ENCODE data around the gene FAM222B. TPM values are rescaled to one million over a fixed set of nuclear protein-coding genes. Genes with fewer than 3 reads are reported as not detected.
A peak's percentile ranks its signal among the peaks of the same experiment; 100 is the strongest.

Gene FAM222B
- polyA plus RNA-seq, 2 of the 4 experiments (the other 2 are of a cell fraction): 10.7 to 15.6 TPM

DNA sequence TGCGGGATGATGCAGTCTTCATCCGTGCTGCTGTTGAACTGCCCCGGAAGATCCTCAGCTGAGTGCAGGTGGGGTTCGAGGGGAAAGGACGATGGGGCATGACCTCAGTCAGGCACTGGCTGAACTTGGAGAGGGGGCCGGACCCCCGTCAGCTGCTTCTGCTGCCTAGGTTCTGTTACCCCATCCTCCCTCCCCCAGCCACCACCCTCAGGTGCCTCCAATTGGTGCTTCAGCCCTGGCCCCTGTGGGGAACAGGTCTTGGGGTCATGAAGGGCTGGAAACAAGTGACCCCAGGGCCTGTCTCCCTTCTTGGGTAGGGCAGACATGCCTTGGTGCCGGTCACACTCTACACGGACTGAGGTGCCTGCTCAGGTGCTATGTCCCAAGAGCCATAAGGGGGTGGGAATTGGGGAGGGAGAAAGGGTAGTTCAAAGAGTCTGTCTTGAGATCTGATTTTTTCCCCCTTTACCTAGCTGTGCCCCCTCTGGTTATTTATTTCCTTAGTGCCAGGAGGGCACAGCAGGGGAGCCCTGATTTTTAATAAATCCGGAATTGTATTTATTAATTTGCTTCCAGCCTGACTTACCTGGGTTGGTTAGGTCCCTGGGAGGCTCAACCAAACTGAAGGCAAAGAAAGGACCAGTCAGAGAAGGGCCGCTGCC, 92.9 kb downstream of the FAM222B start:
- ATAC-seq (peak in 1 of 2 experiments; percentile 0; a peak in 3 of 6 replicates), FAIRE-seq (no peak), DNase-seq (ENCODE audit: low read depth in 1 of 2, low spot score in 1 of 2) (no peak)
- no peak overlapping the region for H3K4me3 ChIP-seq
- H3K4me2 ChIP-seq: peak overlapping the region; percentile 28; the same call in 2 of the 3 replicates
- ChIA-PET CTCF (interaction anchor here (0.6 to 22.6 kb wide), 47 partner anchors 9 to 209 kb away, joined by 3 to 977 read pairs (median 5); partner anchors contain the start of genes DHRS13, FLOT2, NEK8 and PROCA1), POLR2A (interaction anchor here (0.6 to 12.2 kb wide), 6 partner anchors 23 to 201 kb away, joined by 3 to 369 read pairs (median 4); partner anchors contain the start of genes NEK8, RPL23A and TLCD1)
- whole genome bisulfite sequencing (ENCODE audit: missing lambda C conversion rate): 56% methylated on average over 11 of the region's 11 CpGs
- H3K9me3 ChIP-seq: no peaks in the 10 kb centered on the region
- TF ChIP-seq TFCP2L1 (CRISPR knock-in tag; IDR thresholded peaks at IDR 0.05) (no peak), TP53 (CRISPR knock-in tag; IDR thresholded peaks at IDR 0.05) (peak; percentile 76; the same call in 1 of the 2 replicates), CBX2 (IDR thresholded peaks at IDR 0.05; ENCODE audit: borderline replicate concordance, low read depth) (no peak)
- TF ChIP-seq, protein P1, sequence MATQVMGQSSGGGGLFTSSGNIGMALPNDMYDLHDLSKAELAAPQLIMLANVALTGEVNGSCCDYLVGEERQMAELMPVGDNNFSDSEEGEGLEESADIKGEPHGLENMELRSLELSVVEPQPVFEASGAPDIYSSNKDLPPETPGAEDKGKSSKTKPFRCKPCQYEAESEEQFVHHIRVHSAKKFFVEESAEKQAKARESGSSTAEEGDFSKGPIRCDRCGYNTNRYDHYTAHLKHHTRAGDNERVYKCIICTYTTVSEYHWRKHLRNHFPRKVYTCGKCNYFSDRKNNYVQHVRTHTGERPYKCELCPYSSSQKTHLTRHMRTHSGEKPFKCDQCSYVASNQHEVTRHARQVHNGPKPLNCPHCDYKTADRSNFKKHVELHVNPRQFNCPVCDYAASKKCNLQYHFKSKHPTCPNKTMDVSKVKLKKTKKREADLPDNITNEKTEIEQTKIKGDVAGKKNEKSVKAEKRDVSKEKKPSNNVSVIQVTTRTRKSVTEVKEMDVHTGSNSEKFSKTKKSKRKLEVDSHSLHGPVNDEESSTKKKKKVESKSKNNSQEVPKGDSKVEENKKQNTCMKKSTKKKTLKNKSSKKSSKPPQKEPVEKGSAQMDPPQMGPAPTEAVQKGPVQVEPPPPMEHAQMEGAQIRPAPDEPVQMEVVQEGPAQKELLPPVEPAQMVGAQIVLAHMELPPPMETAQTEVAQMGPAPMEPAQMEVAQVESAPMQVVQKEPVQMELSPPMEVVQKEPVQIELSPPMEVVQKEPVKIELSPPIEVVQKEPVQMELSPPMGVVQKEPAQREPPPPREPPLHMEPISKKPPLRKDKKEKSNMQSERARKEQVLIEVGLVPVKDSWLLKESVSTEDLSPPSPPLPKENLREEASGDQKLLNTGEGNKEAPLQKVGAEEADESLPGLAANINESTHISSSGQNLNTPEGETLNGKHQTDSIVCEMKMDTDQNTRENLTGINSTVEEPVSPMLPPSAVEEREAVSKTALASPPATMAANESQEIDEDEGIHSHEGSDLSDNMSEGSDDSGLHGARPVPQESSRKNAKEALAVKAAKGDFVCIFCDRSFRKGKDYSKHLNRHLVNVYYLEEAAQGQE (IDR thresholded peaks at IDR 0.05): peak; percentile 9; the same call in 1 of the 2 replicates
- H3K27ac ChIP-seq: peak overlapping the region; percentile 10 to 15; a peak in 3 of 6 replicates
- H3K4me1 ChIP-seq: peaks cover 51% of the 10 kb centered on the region

DNA sequence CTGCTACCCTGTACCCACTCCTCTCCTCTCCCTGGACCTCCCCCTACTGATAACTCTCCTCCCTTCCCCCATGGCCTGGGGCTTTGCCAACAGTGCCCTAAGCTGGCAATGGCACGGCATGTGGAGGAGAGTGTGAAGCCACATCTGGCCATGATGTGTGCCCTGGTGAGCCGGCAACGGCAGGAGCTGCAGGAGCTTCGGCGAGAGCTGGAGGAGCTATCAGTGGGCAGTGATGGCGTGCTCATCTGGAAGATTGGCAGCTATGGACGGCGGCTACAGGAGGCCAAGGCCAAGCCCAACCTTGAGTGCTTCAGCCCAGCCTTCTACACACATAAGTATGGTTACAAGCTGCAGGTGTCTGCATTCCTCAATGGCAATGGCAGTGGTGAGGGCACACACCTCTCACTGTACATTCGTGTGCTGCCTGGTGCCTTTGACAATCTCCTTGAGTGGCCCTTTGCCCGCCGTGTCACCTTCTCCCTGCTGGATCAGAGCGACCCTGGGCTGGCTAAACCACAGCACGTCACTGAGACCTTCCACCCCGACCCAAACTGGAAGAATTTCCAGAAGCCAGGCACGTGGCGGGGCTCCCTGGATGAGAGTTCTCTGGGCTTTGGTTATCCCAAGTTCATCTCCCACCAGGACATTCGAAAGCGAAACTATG, 93.6 kb downstream of the FAM222B start:
- FAIRE-seq (no peak), ATAC-seq (no peak), DNase-seq (ENCODE audit: low read depth in 1 of 2, low spot score in 1 of 2) (peak in 1 of 2 experiments; percentile 41)
- peak overlapping the region in 1 of 2 experiments; percentile 99; a peak in 3 of 6 replicates for H3K27ac ChIP-seq
- ChIA-PET POLR2A (interaction anchor here (1.4 to 12.2 kb wide), 2 partner anchors 22 to 29 kb away, joined by 3 to 369 read pairs; partner anchors contain the start of genes NEK8, RPL23A and TLCD1), CTCF (interaction anchor here (0.7 to 22.6 kb wide), 21 partner anchors 8 to 210 kb away, joined by 3 to 977 read pairs (median 7); partner anchors contain the start of genes DHRS13, FLOT2, NEK8 and RPL23A)
- H3K4me1 ChIP-seq: peaks cover 51% of the 10 kb centered on the region
- no peak for TF ChIP-seq RARB (CRISPR knock-in tag; IDR thresholded peaks at IDR 0.05)
- no peak overlapping the region for H3K4me2 ChIP-seq
- WGBS (ENCODE audit: missing lambda C conversion rate): 85% methylated on average over 18 of the region's 18 CpGs
- H3K4me3 ChIP-seq: no peak overlapping the region
- no peaks in the 10 kb centered on the region for H3K9me3 ChIP-seq

DNA sequence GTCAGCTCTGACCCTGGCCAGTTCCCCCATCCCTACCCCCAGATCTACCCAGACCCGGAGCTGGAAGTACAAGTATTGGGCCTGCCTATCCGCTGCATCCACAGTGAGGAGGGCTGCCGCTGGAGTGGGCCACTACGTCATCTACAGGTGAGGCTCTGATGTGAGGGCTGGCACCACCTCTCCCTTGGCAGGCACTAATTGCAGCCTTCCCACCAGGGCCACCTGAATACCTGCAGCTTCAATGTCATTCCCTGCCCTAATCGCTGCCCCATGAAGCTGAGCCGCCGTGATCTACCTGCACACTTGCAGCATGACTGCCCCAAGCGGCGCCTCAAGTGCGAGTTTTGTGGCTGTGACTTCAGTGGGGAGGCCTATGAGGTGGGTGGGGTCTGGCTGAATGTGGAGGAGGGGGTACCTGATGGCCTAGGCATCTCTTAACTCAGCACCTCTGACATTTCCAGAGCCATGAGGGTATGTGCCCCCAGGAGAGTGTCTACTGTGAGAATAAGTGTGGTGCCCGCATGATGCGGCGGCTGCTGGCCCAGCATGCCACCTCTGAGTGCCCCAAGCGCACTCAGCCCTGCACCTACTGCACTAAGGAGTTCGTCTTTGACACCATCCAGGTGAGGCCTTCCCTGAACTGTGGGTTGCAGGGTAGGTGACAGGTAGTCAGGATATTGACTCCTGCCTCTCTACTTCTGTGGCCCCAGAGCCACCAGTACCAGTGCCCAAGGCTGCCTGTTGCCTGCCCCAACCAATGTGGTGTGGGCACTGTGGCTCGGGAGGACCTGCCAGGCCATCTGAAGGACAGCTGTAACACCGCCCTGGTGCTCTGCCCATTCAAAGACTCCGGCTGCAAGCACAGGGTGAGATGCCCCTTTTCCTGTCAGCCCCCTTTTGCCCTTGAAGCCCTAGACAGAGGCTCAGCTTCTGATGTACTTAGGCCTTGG, 94.5 kb downstream of the FAM222B start:
- H3K9me3 ChIP-seq: no peaks in the 10 kb centered on the region
- H3K4me2 ChIP-seq: no peak overlapping the region; the same call in 2 of the 3 replicates
- peaks cover 51% of the 10 kb centered on the region for H3K4me1 ChIP-seq
- H3K4me3 ChIP-seq: no peak overlapping the region
- ATAC-seq: no peak
- 95% methylated on average over 18 of the region's 18 CpGs for WGBS (ENCODE audit: missing lambda C conversion rate)
- ChIA-PET POLR2A (interaction anchor here (1.4 to 12.2 kb wide), 2 partner anchors 21 to 28 kb away, joined by 3 to 369 read pairs; partner anchors contain the start of genes NEK8, RPL23A and TLCD1), CTCF (interaction anchor here (1.3 to 22.6 kb wide), 9 partner anchors 7 to 156 kb away, joined by 3 to 977 read pairs (median 14); partner anchors contain the start of genes DHRS13, FLOT2, NEK8 and RPL23A)
- peak overlapping the region in 1 of 2 experiments; percentile 99; a peak in 3 of 6 replicates for H3K27ac ChIP-seq
- FAIRE-seq: no peak
- peak; percentile 73; the same call in 1 of the 2 replicates for TF ChIP-seq POLR2AphosphoS2 (conservative IDR thresholded peaks at IDR 0.05; ENCODE audit: low read length)
- no peak for TF ChIP-seq KDM5A (IDR thresholded peaks at IDR 0.05)
- no peak for DNase-seq (ENCODE audit: low read depth in 1 of 2, low spot score in 1 of 2)

Measured in A549 (cell line).